NCI-H460 (cell line): Measurements from ENCODE around the gene MARCHF7. TPM values are rescaled to one million over a fixed set of nuclear protein-coding genes. Genes with fewer than 3 reads are reported as not detected.

ENCODE experiments used
- DNase-seq: peaks from one replicate; pipeline ENCODE4 v3.0.0-alpha.2; 2016; ENCODE audit warnings: low read depth; ENCODE audit errors: extremely low read depth
- total RNA-seq: library from RNA; depleted of rRNA; stranded (reverse); fragments of >200 nt; shearing (Covaris generic); gene quantifications from 2 replicates; pipeline ENCODE4 v1.2.3, GENCODE V29; 2014; rRNA removed

Gene MARCHF7
- total RNA-seq, 1 experiment from 2014 or later: 133 TPM

DNA sequence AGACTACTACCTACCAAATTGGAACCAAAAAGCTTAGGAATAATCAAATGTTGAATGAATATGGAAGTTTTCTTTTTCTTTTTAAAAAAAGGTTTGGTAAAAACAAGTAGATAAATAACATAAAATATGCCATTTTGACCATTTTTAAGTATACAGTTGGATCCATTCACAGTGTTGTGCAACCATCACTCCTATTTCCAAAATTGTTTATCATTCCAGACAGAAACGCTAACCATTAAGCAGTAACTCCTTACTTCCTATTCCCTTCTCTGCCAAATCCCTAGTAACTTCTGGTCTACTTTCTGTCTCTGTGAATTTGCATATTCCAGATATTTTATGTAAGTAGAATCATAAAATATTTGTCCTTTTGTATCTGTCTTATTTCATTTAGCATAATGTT, 45.9 kb downstream of the MARCHF7 start:
- no peak for DNase-seq

DNA sequence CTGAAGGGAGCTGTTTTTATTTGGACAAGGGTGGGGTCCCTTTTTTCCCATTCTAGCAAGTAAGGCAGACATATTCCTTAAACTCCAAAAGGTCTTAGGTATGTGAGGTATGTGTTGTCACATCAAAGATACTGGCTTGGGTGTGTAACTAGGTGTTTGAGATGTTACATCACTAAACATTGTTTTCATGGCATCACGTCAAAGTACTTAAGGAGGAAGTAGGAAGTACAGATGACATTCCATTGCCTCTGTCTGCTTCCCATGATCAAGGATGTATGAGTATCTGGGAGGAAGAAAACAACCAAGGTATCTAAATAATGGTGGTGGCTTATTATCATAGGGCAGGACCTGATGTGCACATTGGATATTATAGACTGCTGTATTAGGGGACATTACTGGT, 46.4 kb downstream of the MARCHF7 start:
- no peak for DNase-seq

DNA sequence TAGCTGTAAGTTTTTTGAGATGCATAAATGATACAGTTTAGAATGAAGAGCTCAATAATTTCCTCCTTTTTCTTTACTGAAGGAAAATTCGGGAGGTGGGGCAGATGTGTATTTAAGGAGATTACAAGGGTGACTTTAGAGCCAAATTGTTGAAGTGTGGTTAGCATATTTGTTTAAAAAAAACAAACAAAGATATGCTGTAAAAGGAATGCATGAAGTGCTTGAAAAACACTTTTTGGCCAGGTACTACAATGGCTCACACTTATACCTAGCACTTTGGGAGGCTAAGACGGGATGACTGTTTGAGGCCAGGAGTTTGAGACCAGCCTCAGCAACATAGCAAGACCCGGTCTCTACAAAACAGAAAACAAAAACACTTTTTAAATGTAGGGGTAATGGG, 47.3 kb downstream of the MARCHF7 start:
- DNase-seq: no peak

DNA sequence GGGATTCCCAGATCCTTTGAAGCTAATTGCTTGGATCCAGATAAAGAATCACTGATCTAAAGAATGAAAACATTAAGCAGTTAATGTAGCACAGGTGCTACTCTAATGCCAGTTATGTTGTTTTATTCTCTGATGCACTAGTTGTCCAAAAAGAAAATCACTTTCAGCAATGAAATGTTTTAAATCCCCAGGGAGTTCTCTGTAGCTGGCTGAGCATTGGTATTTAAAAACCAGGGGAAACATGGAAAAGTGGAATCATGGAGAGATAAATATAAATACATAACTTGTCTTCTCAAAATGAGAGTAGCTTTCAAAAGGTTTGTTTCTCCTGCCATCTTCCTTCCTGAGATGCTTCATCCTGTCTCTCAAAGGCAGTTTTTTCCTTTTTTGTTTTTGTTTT, 48.0 kb downstream of the MARCHF7 start:
- no peak for DNase-seq

DNA sequence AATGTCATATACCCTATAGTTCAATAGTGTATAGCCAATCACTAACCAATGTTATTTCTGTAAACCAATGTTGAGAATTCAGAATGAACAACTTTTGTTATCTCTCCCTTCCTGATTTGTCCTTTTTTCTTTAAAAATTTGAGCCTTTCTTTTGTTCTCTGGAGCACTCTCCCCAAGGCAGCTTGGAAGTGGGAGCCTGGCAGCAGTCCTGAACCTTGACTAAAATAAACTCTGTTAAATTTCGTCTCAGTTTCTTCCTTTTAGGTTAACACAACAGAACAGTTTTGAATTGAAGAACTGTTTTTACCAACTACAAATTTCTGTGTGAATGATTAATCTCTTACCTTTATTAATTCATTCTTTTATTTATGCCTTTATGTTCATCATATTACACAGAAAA, 49.8 kb downstream of the MARCHF7 start:
- no peak for DNase-seq

Other genes starting within 250 kb of the MARCHF7 start
- 29.5 and 41.5 TPM in 2 replicates for gene BAZ2B, start 96.0 kb upstream of the MARCHF7 start, total RNA-seq
- 1.6 and 2.0 TPM in 2 replicates for gene CD302, start 85.7 kb downstream of the MARCHF7 start, total RNA-seq
- 0.12 TPM in 1 of 2 replicates, not detected in the other for gene LY75, start 192.2 kb downstream of the MARCHF7 start, total RNA-seq